ENCODE data around the gene COX7A2.

Gene COX7A2

DNA sequence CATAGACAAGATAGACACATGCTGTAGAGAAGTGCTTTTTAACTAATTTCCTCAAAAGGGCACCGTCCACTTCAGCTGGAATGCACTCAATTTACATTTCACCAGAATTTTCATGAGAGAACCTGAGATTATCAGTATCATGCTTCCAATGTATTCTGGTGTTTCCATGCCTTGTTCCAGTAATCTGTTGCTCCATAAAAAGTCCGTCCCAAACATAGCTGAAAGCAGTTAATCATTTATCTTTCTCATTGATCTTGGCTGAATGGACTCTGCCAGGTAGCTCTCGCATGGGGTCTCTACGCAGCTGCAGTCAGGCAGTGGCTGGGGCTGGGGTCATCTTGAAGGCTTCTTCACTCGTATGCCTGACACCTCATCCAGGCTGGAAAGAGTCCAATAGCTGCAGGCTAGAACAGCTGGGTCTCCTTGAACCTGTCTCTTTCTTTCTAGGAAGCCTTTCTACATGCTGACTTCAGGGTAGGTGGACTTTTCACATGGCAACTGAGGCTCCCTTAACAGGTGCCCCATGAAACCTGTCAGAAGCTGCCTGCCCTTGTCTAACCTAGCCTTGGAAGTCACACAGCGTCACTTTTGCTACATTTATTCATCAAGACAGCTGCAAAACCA lies 19.2 kb downstream of the COX7A2 start:
- POLR2A ChIA-PET = no interaction called here
- no peak for DNase-seq
- Histone ChIP-seq H3K27me3 (replicated peaks in 2 of 5; ENCODE audit: control insufficient read depth in 4 of 5, insufficient read depth in 5 of 5, low read length in 4 of 5) (peaks cover 0 to 4% (median 0%) of the 10 kb centered on the region in 5 experiments), H3K27ac (ENCODE audit: insufficient read depth in 1 of 2, low read depth in 1 of 2, low read length in 2 of 2, poor library complexity in 1 of 2, severe bottlenecking in 2 of 2) (no peak overlapping the region), H3K4me3 (ENCODE audit: control insufficient read depth in 1 of 7, extremely low read depth in 1 of 7, insufficient read depth in 4 of 7, low read depth in 2 of 7, low read length in 6 of 7) (no peak overlapping the region), H3K4me1 (ENCODE audit: control extremely low read depth in 1 of 4, control insufficient read depth in 4 of 4, insufficient read depth in 4 of 4, low read length in 3 of 4) (no peaks in the 10 kb centered on the region), H3K36me3 (ENCODE audit: control insufficient read depth in 4 of 4, insufficient read depth in 4 of 4, low read length in 3 of 4) (no peaks in the 10 kb centered on the region), H3K9me3 (ENCODE audit: control extremely low read depth in 1 of 5, control insufficient read depth in 4 of 5, insufficient read depth in 2 of 5, low read depth in 1 of 5, low read length in 4 of 5) (no peaks in the 10 kb centered on the region)
- WGBS (ENCODE audit: insufficient coverage) = 85% methylated on average over 6 of the region's 6 CpGs
- CTCF ChIA-PET = interaction anchor here (0.8 to 1.3 kb wide), 3 partner anchors 10 to 15 kb away, joined by 5 to 6 read pairs (median 5); no protein-coding TSS in a partner anchor

DNA sequence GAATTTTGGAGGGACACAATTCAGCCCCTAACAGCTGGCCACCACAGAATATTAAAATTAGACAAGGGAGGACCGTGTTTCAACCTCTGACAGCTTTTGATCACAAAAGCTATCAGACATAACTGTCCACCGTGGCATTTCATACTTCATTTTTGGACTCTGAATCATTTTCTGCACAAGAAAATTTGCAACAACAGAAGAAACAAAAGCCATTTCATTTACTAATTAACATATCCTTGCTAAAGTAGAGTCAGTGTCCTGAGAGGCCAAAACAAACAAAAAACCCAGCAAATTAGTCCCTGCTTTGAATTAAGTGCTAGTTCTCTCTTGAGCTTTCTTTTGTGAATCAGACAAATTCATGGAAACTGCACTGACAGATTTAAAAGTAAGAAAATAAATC lies 20.2 kb downstream of the COX7A2 start:
- H3K27me3 ChIP-seq (replicated peaks in 2 of 5; ENCODE audit: control insufficient read depth in 4 of 5, insufficient read depth in 5 of 5, low read length in 4 of 5) = peaks cover 0 to 4% (median 0%) of the 10 kb centered on the region in 5 experiments
- no peaks in the 10 kb centered on the region for H3K9me3 ChIP-seq (ENCODE audit: control extremely low read depth in 1 of 5, control insufficient read depth in 4 of 5, insufficient read depth in 2 of 5, low read depth in 1 of 5, low read length in 4 of 5)
- H3K4me3 ChIP-seq (ENCODE audit: control insufficient read depth in 1 of 7, extremely low read depth in 1 of 7, insufficient read depth in 4 of 7, low read depth in 2 of 7, low read length in 6 of 7) = no peak overlapping the region
- CTCF ChIA-PET = interaction anchor here (1.3 kb wide), 1 partner anchor 11 kb away, joined by 5 read pairs; no protein-coding TSS in a partner anchor
- no peaks in the 10 kb centered on the region for H3K4me1 ChIP-seq (ENCODE audit: control extremely low read depth in 1 of 4, control insufficient read depth in 4 of 4, insufficient read depth in 4 of 4, low read length in 3 of 4)
- WGBS (ENCODE audit: insufficient coverage) = 100% methylated on average over 2 of the region's 2 CpGs
- no peaks in the 10 kb centered on the region for H3K36me3 ChIP-seq (ENCODE audit: control insufficient read depth in 4 of 4, insufficient read depth in 4 of 4, low read length in 3 of 4)
- H3K27ac ChIP-seq (ENCODE audit: insufficient read depth in 1 of 2, low read depth in 1 of 2, low read length in 2 of 2, poor library complexity in 1 of 2, severe bottlenecking in 2 of 2) = no peak overlapping the region
- POLR2A ChIA-PET = no interaction called here
- no peak for DNase-seq

DNA sequence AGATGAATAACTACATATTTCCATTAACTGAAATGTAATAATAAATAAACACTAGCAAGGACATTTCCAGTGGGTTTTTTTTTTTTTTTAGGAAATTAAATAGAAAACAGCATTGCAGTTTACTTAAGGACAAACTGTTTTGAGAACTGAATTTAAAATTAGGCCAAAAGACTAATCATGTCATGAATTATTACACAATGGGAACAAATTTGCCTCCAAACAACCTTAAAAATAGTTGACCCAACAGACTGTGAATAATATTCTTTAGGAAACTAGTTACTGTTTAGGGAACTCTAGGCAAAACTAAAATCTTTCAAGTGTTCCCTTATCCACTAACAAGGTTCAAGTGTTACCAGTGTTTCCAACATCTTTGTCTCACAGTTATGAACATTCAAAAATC lies 21.3 kb downstream of the COX7A2 start:
- Histone ChIP-seq H3K36me3 (ENCODE audit: control insufficient read depth in 4 of 4, insufficient read depth in 4 of 4, low read length in 3 of 4) (no peaks in the 10 kb centered on the region), H3K4me1 (ENCODE audit: control extremely low read depth in 1 of 4, control insufficient read depth in 4 of 4, insufficient read depth in 4 of 4, low read length in 3 of 4) (no peaks in the 10 kb centered on the region), H3K27me3 (replicated peaks in 2 of 5; ENCODE audit: control insufficient read depth in 4 of 5, insufficient read depth in 5 of 5, low read length in 4 of 5) (peaks cover 0 to 4% (median 0%) of the 10 kb centered on the region in 5 experiments), H3K9me3 (ENCODE audit: control extremely low read depth in 1 of 5, control insufficient read depth in 4 of 5, insufficient read depth in 2 of 5, low read depth in 1 of 5, low read length in 4 of 5) (no peaks in the 10 kb centered on the region), H3K4me3 (ENCODE audit: control insufficient read depth in 1 of 7, extremely low read depth in 1 of 7, insufficient read depth in 4 of 7, low read depth in 2 of 7, low read length in 6 of 7) (no peak overlapping the region), H3K27ac (ENCODE audit: insufficient read depth in 1 of 2, low read depth in 1 of 2, low read length in 2 of 2, poor library complexity in 1 of 2, severe bottlenecking in 2 of 2) (no peak overlapping the region)
- CTCF ChIA-PET = interaction anchor here (2.6 kb wide), 1 partner anchor 11 kb away, joined by 15 read pairs; no protein-coding TSS in a partner anchor
- DNase-seq = no peak
- POLR2A ChIA-PET = no interaction called here

- ChIA-PET CTCF (interaction anchor here (1.2 to 2.6 kb wide), 3 partner anchors 10 to 1129 kb away, joined by 3 to 15 read pairs (median 4); no protein-coding TSS in a partner anchor), POLR2A (no interaction called here)
- Histone ChIP-seq H3K27me3 (replicated peaks in 2 of 5; ENCODE audit: control insufficient read depth in 4 of 5, insufficient read depth in 5 of 5, low read length in 4 of 5) (peaks cover 0 to 4% (median 0%) of the 10 kb centered on the region in 5 experiments), H3K36me3 (ENCODE audit: control insufficient read depth in 4 of 4, insufficient read depth in 4 of 4, low read length in 3 of 4) (no peaks in the 10 kb centered on the region), H3K27ac (ENCODE audit: insufficient read depth in 1 of 2, low read depth in 1 of 2, low read length in 2 of 2, poor library complexity in 1 of 2, severe bottlenecking in 2 of 2) (no peak overlapping the region), H3K4me3 (ENCODE audit: control insufficient read depth in 1 of 7, extremely low read depth in 1 of 7, insufficient read depth in 4 of 7, low read depth in 2 of 7, low read length in 6 of 7) (no peak overlapping the region), H3K9me3 (ENCODE audit: control extremely low read depth in 1 of 5, control insufficient read depth in 4 of 5, insufficient read depth in 2 of 5, low read depth in 1 of 5, low read length in 4 of 5) (no peaks in the 10 kb centered on the region), H3K4me1 (ENCODE audit: control extremely low read depth in 1 of 4, control insufficient read depth in 4 of 4, insufficient read depth in 4 of 4, low read length in 3 of 4) (no peaks in the 10 kb centered on the region)
- WGBS (ENCODE audit: insufficient coverage) = no CpG with 5 or more reads among the region's 4 CpGs
- DNase-seq = no peak
These were observed 22.5 kb downstream of the COX7A2 start for GRCh38 chr6:75221116-75221515.

DNA sequence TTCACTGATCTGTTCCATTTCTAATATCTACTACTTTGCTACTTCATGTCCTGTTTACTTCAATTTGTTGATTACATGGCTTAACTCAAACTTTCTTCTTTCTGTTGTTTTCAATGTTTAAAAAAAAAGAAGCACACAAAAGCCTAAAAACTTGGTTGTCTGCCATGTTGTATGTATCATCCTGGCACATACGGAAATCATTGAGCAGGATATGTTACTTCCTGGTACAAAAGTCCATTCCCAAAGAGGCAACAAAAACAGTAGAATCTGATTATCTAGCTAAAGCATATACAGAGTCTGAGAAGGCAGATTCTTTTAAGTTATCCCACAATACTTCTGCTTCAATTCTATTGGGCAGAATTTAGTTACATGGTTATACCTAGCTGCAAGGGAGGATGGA lies 23.2 kb downstream of the COX7A2 start:
- no peaks in the 10 kb centered on the region for H3K4me1 ChIP-seq (ENCODE audit: control extremely low read depth in 1 of 4, control insufficient read depth in 4 of 4, insufficient read depth in 4 of 4, low read length in 3 of 4)
- ChIA-PET POLR2A (no interaction called here), CTCF (interaction anchor here (1.2 to 2.6 kb wide), 3 partner anchors 9 to 1129 kb away, joined by 3 to 15 read pairs (median 4); no protein-coding TSS in a partner anchor)
- WGBS (ENCODE audit: insufficient coverage) = no CpG with 5 or more reads among the region's 1 CpG
- H3K27ac ChIP-seq (ENCODE audit: insufficient read depth in 1 of 2, low read depth in 1 of 2, low read length in 2 of 2, poor library complexity in 1 of 2, severe bottlenecking in 2 of 2) = no peak overlapping the region
- no peaks in the 10 kb centered on the region for H3K9me3 ChIP-seq (ENCODE audit: control extremely low read depth in 1 of 5, control insufficient read depth in 4 of 5, insufficient read depth in 2 of 5, low read depth in 1 of 5, low read length in 4 of 5)
- H3K27me3 ChIP-seq (replicated peaks in 2 of 5; ENCODE audit: control insufficient read depth in 4 of 5, insufficient read depth in 5 of 5, low read length in 4 of 5) = peaks cover 0 to 4% (median 0%) of the 10 kb centered on the region in 5 experiments
- no peaks in the 10 kb centered on the region for H3K36me3 ChIP-seq (ENCODE audit: control insufficient read depth in 4 of 4, insufficient read depth in 4 of 4, low read length in 3 of 4)
- no peak overlapping the region for H3K4me3 ChIP-seq (ENCODE audit: control insufficient read depth in 1 of 7, extremely low read depth in 1 of 7, insufficient read depth in 4 of 7, low read depth in 2 of 7, low read length in 6 of 7)
- no peak for DNase-seq

GRCh38 chr6:75219263-75219662 lies 24.3 kb downstream of the COX7A2 start:
- DNase-seq = no peak
- no peaks in the 10 kb centered on the region for H3K4me1 ChIP-seq (ENCODE audit: control extremely low read depth in 1 of 4, control insufficient read depth in 4 of 4, insufficient read depth in 4 of 4, low read length in 3 of 4)
- no peak overlapping the region for H3K27ac ChIP-seq (ENCODE audit: insufficient read depth in 1 of 2, low read depth in 1 of 2, low read length in 2 of 2, poor library complexity in 1 of 2, severe bottlenecking in 2 of 2)
- CTCF ChIA-PET = interaction anchor here (0.7 kb wide), 1 partner anchor 1633 kb away, joined by 4 read pairs; no protein-coding TSS in a partner anchor
- WGBS (ENCODE audit: insufficient coverage) = 100% methylated on average over 1 of the region's 3 CpGs
- H3K27me3 ChIP-seq (replicated peaks in 2 of 5; ENCODE audit: control insufficient read depth in 4 of 5, insufficient read depth in 5 of 5, low read length in 4 of 5) = peaks cover 0 to 4% (median 0%) of the 10 kb centered on the region in 5 experiments
- POLR2A ChIA-PET = no interaction called here
- no peaks in the 10 kb centered on the region for H3K36me3 ChIP-seq (ENCODE audit: control insufficient read depth in 4 of 4, insufficient read depth in 4 of 4, low read length in 3 of 4)
- no peak overlapping the region for H3K4me3 ChIP-seq (ENCODE audit: control insufficient read depth in 1 of 7, extremely low read depth in 1 of 7, insufficient read depth in 4 of 7, low read depth in 2 of 7, low read length in 6 of 7)
- H3K9me3 ChIP-seq (ENCODE audit: control extremely low read depth in 1 of 5, control insufficient read depth in 4 of 5, insufficient read depth in 2 of 5, low read depth in 1 of 5, low read length in 4 of 5) = no peaks in the 10 kb centered on the region

- Histone ChIP-seq H3K4me3 (ENCODE audit: control insufficient read depth in 1 of 7, extremely low read depth in 1 of 7, insufficient read depth in 4 of 7, low read depth in 2 of 7, low read length in 6 of 7) (no peak overlapping the region), H3K27ac (ENCODE audit: insufficient read depth in 1 of 2, low read depth in 1 of 2, low read length in 2 of 2, poor library complexity in 1 of 2, severe bottlenecking in 2 of 2) (no peak overlapping the region), H3K9me3 (ENCODE audit: control extremely low read depth in 1 of 5, control insufficient read depth in 4 of 5, insufficient read depth in 2 of 5, low read depth in 1 of 5, low read length in 4 of 5) (no peaks in the 10 kb centered on the region), H3K4me1 (ENCODE audit: control extremely low read depth in 1 of 4, control insufficient read depth in 4 of 4, insufficient read depth in 4 of 4, low read length in 3 of 4) (peaks cover 0 to 8% (median 3%) of the 10 kb centered on the region in 4 experiments), H3K36me3 (ENCODE audit: control insufficient read depth in 4 of 4, insufficient read depth in 4 of 4, low read length in 3 of 4) (no peaks in the 10 kb centered on the region), H3K27me3 (replicated peaks in 2 of 5; ENCODE audit: control insufficient read depth in 4 of 5, insufficient read depth in 5 of 5, low read length in 4 of 5) (peaks cover 0 to 4% (median 0%) of the 10 kb centered on the region in 5 experiments)
- peak in 2 of 3 donors; percentile 19 to 29 for DNase-seq
- 83% methylated on average over 1 of the region's 4 CpGs for WGBS (ENCODE audit: insufficient coverage)
- POLR2A ChIA-PET = no interaction called here
- CTCF ChIA-PET = interaction anchor here (1.2 to 2.0 kb wide), 3 partner anchors 8 to 13 kb away, joined by 4 to 9 read pairs (median 5); no protein-coding TSS in a partner anchor
These were observed 26.4 kb downstream of the COX7A2 start for GRCh38 chr6:75217193-75217592.

All from common myeloid progenitor, CD34-positive (primary cell).